Measurements from ENCODE around the gene DYRK1A.

Gene DYRK1A

GRCh38 chr21:37419228-37419906, 52.8 kb downstream of the DYRK1A start:
- no peak for DNase-seq

DNA sequence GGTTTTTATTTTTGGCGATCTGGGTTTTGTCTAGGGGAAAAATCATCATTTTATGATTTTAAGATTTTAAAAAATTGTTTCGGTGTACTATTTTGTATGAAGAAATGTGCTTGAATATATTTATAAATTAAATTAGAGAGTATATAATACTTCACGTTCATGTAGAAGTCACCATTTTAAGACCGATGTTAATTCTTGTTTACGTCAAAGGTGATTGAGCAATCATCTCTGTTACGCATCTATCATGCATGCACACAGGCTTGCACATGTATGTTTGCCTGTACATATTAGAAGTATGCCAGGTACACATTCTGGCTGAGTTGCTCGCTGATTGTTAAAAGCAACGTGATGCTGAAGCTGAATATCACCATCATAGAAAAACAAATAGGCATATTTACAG, 54.7 kb downstream of the DYRK1A start:
- DNase-seq, result no peak

DNA sequence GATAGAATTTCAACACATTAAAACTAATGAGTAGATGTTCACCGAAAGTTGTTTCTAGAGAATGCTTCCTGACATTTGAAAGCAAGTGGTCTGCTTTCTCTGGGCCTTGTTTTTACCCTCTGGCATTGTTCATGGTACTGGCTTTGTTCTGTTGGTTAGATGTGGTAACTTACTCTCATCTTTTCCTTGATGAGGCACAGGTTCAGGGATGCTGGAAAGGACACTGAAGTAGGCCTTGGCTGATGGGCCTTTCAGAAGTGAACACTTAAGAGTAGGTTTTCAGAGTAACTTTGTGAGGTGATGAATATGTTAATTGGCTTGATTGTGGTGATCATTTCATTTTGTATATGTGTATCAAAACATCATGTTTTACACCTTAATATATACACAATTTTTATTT, 55.8 kb downstream of the DYRK1A start:
- DNase-seq, result no peak

DNA sequence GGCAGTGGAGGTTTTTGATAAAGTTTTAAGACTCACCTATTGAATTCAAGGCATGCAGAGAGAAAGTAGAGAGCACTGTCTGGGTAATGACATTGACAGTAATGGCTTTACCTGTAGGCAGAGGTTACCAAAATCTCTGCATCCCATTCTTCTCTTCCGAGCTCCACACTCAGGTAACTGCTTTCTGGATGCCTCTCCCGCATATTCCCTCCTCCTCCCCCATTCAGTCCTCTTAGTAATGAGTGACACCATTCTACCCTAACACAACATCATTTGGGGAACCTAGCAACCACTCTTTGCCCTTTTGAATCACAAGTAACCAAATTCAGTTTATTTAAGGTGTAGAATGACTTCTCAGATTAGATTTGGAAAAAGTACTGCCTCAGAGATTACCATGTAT, 56.5 kb downstream of the DYRK1A start:
- no peak for DNase-seq

DNA sequence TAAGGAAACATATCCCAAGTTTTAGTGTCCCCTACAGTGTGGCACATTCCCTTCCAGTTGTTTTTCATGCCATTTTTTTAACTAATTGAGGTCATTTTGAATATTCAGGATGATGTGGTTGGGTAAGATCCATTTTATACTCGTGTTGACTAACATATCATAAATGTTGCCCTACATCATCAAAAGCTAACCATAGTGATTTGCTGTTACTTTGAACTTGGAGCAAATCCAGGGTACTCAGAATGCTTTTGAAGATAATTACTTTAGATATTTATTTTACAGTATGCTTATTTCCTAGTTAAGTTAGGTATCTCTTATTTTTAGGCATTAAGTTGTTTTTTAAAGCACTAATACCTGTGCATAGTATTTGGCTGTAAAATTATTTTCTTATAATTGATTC, 57.8 kb downstream of the DYRK1A start:
- no peak for DNase-seq

DNA sequence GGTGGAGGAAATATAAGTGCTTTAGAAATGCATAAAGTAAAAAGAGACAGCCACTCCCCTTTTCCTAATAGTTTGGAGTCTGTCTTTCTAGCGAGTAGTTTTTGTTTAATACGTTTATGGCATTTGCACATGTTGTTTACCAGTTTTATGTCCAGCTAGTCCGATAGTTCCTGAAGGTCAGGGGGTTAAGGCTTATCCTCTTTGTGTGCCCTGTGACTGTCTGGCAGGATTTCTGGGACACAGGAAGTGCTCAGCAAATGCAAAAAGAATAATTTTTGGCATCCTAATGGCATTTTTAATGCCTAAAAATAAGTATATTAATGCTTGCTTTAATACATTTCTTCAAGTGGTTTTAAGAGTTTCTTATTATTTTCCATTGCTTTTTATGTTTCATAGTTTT, 58.4 kb downstream of the DYRK1A start:
- no peak for DNase-seq

DNA sequence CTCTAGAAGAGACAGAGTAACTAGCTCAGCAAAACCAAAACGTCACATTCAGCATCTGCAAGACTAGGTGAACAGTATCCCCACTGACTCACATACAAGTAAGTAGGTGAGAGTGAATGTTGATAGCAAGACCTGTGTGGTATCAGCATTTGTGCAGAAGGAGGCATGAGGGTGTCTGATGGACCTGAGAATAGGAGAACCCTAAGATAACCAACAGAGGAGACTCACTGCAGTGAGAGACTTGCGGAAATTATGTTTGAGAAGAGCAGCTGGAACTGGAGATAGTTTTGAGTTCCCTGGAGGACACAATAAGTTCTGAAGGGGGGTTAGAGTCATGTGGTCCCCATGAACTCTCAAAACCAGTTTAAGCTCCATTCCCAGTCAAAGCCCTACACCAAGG, 59.1 kb downstream of the DYRK1A start:
- DNase-seq, result no peak

GRCh38 chr21:37427221-37427620, 60.6 kb downstream of the DYRK1A start:
- DNase-seq, result no peak

- DNase-seq, result no peak
These were observed 62.8 kb downstream of the DYRK1A start for GRCh38 chr21:37429356-37429755.

- DNase-seq, result no peak
These were observed 63.7 kb downstream of the DYRK1A start for GRCh38 chr21:37430184-37430821.

GRCh38 chr21:37431243-37431642, 64.7 kb downstream of the DYRK1A start:
- DNase-seq, result no peak

- DNase-seq, result no peak
These were observed 66.3 kb downstream of the DYRK1A start for GRCh38 chr21:37432710-37433455.

DNA sequence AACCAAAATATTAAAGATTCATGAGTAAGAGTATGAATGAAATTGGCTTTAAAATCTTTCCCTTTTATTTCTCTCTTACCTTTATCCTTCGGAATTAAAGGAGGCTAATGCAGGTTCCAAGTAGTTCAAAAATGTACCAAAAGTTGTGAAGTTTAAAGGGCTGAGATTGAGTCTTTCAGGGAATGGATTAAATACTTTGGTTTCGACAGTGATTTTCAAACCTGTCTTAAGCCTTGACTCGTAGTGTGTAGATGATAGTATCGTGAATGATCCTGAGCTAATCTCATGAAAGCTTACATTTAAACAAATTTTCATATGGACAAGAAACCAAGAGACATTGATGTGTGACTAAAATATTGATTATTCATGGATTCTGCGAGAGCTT, 66.9 kb downstream of the DYRK1A start:
- no peak for DNase-seq

DNA sequence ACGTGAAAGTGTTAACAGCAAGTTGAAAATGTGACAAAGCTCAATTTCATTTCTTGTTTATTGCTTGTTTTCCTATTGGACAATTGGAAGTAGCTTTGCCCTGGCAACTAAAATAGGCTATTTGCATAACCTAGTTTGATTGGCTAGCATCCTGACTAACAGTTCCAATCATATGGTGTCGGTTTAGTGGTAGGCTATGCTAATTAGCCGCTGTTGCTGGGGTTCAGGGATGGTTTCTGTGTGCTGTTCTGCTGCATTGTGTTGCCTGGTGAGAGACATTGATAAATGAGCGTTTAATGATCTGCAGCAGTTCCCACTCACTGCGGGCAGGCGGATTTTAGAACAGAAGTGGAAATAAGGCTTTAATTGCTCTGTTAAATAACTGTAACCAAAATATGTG, 68.5 kb downstream of the DYRK1A start:
- no peak for DNase-seq

DNA sequence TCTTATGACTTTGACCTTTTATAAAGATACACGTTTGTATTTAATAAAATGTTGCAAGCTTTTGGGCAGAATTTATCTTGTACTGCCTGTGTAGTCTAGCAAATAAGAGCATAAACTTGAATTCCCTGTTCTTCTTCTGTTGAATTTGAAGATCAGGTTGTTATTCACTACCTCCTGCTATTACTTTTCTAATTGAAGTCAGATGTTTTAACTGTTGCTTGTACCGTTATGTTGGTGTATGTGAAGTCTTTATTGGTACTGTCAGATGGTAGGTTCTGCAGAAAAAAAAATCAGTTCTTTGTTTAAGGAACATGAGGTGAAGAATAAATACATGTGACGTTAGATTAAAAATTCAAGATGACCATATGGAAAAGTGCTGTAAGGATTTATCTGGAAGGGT, 69.1 kb downstream of the DYRK1A start:
- no peak for DNase-seq

- no peak for DNase-seq
These were observed 69.6 kb downstream of the DYRK1A start for GRCh38 chr21:37436174-37436573.

DNA sequence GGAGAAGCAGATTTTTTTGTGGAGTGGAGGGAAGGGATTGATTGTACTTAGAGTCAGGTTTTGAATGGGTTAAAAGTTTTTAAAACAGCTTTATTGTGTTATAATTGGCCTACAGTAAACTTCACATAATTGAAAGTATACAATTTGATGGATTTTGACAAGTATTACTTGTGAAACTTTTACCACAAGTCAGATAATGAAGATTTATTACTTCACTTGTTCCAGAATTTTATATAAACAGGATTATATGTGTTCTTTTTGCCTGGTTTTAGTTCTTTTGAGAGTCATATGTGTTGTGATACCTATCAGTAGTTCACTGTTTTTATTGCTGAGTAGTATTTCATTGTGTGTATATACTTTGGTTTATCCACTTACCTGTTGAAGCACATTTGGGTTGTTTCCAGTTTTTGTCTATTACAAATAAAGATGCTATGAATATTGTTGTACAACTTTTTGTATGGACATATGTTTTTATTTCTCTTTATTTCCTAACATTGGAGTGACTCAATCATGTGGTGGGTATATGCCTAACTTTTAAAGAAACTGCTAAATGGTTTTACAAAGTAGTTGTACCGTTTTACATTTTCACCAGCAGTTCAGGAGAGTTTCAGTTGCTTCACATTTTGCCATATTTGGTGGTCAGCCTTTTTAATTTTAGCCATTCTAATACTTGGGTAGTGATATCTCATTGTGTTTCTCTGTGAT, 71.0 kb downstream of the DYRK1A start:
- no peak for DNase-seq

DNA sequence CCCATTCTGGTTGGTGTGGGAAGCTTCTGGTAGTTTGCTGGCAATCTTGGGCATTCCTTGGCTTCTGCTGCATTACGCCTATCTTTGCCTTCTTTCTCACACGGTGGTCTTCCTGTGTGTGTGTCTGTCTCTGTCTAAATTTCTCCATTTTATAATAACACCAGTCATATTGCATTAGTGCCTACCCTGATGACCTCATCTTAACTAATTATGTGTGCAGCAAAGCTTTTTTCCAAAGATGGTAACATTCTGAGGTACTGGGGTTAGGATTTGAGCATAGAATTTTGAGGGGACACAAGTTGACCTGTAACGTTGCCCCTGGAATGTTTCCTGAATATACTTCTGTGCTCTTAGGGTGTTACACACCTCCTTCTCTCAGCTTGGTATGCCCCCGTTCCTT, 77.1 kb downstream of the DYRK1A start:
- no peak for DNase-seq

DNA sequence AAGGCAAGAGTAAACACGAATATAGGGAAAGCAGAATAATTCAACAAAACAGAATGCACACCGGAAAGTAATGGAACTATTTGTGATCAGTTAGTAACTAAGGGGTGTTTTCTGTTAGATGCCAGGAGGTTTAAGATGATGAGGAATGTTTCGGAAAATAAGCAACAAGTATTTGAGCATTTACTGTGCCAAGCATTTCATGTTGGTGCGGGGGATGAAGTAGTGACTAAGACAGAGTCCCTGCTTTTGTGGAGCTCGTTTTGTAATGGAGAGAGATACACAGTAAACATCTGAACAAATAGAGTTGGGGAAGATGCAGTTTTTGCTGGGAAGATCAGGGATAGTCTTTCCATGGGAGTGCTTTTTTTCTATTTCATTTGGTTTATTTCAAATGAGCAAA, 78.7 kb downstream of the DYRK1A start:
- DNase-seq, result no peak

DNA sequence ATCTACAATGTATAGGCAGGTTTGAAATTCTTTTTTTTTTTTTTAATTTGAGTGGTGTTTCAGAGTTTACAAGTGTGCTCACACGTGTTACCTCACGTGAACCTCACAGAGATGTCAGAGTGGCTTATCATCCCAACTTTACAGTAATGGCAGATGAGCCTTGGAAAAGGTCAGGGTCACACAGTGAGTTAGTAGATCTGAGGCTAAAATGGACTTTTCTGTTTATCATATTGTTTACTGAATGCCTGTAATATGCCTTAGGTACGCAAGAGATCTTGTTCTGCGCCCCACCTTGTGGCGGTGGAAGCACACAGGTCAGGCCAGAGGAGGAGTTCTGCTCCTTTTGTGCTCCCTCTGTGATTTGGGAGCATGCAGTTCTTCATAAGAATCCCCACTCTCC, 80.0 kb downstream of the DYRK1A start:
- no peak for DNase-seq

DNA sequence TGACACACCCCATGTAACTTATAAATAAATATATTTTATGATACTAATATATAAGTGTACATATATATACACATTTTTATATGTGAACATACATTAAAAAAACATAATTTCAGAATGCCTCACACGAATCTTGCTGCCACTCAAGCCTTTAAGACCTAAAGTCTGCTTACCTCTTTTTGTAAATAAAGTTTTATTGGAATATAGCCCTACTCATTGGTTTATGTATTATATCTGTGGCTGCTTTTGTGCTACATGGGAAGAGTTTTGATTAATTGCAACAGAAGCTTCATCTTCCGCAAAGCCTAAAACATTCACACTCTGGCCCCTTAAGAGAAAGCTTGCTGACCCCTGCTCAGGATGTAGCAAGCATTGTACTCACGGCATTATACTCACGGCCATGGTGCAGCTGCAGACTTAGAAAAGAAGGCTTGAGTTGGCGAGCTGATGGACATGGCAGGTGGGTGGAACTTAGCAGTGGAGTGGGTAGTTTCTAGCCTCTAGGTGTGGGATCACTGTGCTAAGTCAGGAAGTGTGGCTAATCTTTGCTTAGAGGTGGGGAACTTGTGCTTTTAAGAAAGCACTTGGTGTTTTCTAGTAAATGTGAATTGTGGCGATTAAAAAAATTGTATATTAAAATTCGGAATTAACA, 80.8 kb downstream of the DYRK1A start:
- no peak for DNase-seq

DNA sequence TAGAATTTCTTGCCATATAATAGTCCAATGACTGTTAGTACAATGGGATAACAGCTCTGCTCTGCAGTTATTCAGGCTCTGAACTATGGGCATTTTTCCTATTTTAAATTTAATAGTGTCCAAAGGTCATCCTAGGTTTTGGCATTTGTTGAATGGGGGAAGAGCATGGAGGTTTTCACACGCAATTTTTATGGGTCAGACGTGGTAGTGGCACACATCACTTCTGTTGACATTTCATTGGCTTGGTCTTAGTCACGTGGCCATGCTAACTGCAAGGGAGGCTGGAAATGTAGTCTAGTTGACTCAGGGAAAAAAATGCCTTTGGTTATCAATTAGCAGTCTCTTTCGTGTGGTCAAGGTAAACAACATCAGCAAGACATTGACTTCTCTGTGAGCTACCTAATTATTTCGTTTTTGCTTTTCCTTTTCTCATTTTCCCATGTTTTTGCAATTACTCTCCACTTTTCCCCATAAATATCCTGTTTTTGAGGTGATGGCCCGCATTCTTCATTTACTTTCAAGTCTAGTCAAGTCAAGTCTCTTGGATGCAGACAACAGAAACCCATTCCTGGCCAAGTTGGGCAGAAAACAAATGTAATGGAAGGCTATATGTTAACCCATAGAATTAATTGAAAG, 82.8 kb downstream of the DYRK1A start:
- DNase-seq, result no peak
